NCI-H460 (cell line): ENCODE measurements around the gene TBC1D9B. TPM values are rescaled to one million over a fixed set of nuclear protein-coding genes. Genes with fewer than 3 reads are reported as not detected.
"Not testable (repeated sequence)": the region's sequence is repeated elsewhere in the genome, so short reads cannot be mapped to it uniquely, and the experiment has no call there.

Experiments
- DNase-seq: peaks from one replicate; pipeline ENCODE4 v3.0.0-alpha.2; 2016; ENCODE audit warnings: low read depth; ENCODE audit errors: extremely low read depth
- total RNA-seq: library from RNA; depleted of rRNA; stranded (reverse); fragments of >200 nt; shearing (Covaris generic); gene quantifications from 2 replicates; pipeline ENCODE4 v1.2.3, GENCODE V29; 2014

The TBC1D9B gene
- total RNA-seq, 1 experiment from 2014 or later = 44.9 TPM

GRCh38 chr5:179841621-179842020, 66.1 kb downstream of the TBC1D9B start:
- DNase-seq = no peak

GRCh38 chr5:179840766-179841165, 66.9 kb downstream of the TBC1D9B start:
- no peak for DNase-seq

GRCh38 chr5:179840321-179840720, 67.4 kb downstream of the TBC1D9B start:
- no peak for DNase-seq

GRCh38 chr5:179839328-179840256, 68.1 kb downstream of the TBC1D9B start:
- DNase-seq = no peak

GRCh38 chr5:179837076-179838011, 70.4 kb downstream of the TBC1D9B start:
- DNase-seq = no peak

GRCh38 chr5:179836225-179837019, 71.3 kb downstream of the TBC1D9B start:
- no peak for DNase-seq

- DNase-seq = not testable (repeated sequence)
Measured at GRCh38 chr5:179834871-179835270, 72.8 kb downstream of the TBC1D9B start.

GRCh38 chr5:179834120-179834519, 73.6 kb downstream of the TBC1D9B start:
- DNase-seq = no peak

GRCh38 chr5:179833709-179834070, 74.0 kb downstream of the TBC1D9B start:
- no peak for DNase-seq

- DNase-seq = no peak
Measured at GRCh38 chr5:179833056-179833708, 74.5 kb downstream of the TBC1D9B start.

GRCh38 chr5:179832039-179832745, 75.5 kb downstream of the TBC1D9B start:
- no peak for DNase-seq

GRCh38 chr5:179830818-179831468, 76.8 kb downstream of the TBC1D9B start:
- DNase-seq = no peak

GRCh38 chr5:179829732-179830435, 77.8 kb downstream of the TBC1D9B start:
- no peak for DNase-seq

GRCh38 chr5:179828756-179829421, 78.8 kb downstream of the TBC1D9B start:
- DNase-seq = no peak

- no peak for DNase-seq
Measured at GRCh38 chr5:179827680-179828079, 80.0 kb downstream of the TBC1D9B start.

- no peak for DNase-seq
Measured at GRCh38 chr5:179825655-179826182, 82.0 kb downstream of the TBC1D9B start.

GRCh38 chr5:179824745-179825112, 83.0 kb downstream of the TBC1D9B start:
- DNase-seq = no peak
